HFFc6 (cell line): ENCODE measurements around the gene NWD2. TPM values are rescaled to one million over a fixed set of nuclear protein-coding genes. Genes with fewer than 3 reads are reported as not detected.
"Not testable (repeated sequence)": the region's sequence is repeated elsewhere in the genome, so short reads cannot be mapped to it uniquely, and the experiment has no call there.

Experiments
- DNase-seq: peaks from one replicate; pipeline ENCODE4 v3.0.0-alpha.2; 2018
- H3K27ac Mint-ChIP-seq: 2 replicates; pipeline ENCODE4 v1.8.0; 2020; ENCODE audit warnings: mild to moderate bottlenecking, mixed read lengths
- H3K27me3 Mint-ChIP-seq: 2 replicates; pipeline ENCODE4 v1.8.0; 2021; ENCODE audit warnings: mild to moderate bottlenecking, moderate library complexity, mixed read lengths; ENCODE audit not compliant: insufficient read depth
- H3K36me3 Mint-ChIP-seq: 2 replicates; pipeline ENCODE4 v1.8.0; 2021; ENCODE audit warnings: low read depth, mixed read lengths
- H3K4me1 Mint-ChIP-seq: 2 replicates; pipeline ENCODE4 v1.8.0; 2020; ENCODE audit warnings: low read depth, mixed read lengths
- H3K4me3 Mint-ChIP-seq: 2 replicates; pipeline ENCODE4 v1.8.0; 2020; ENCODE audit warnings: mild to moderate bottlenecking, moderate library complexity, mixed read lengths
- H3K9me3 Mint-ChIP-seq: 2 replicates; pipeline ENCODE4 v1.8.0; 2020; ENCODE audit warnings: mild to moderate bottlenecking, mixed read lengths
- total RNA-seq, 6 experiments: library from RNA; stranded (reverse); fragmentation: NEBNext Ultra II Directional; extraction: Animal tissue kit (Norgen Biotek cat#: 25700); gene quantifications; 2 replicates in 1 of 6; 3 replicates in 5 of 6; pipeline ENCODE4 v1.2.3, GENCODE V29; 2021
- TF ChIP-seq, protein P1 (sequence below): fragments of 200-600 bp; sonication (generic); IDR thresholded peaks from 2 replicates; pipeline ENCODE4 v1.5.0; 2021; ENCODE audit warnings: antibody characterized with exemption, mild to moderate bottlenecking

NWD2 gene
- total RNA-seq, 6 experiments from 2014 or later: not detected

DNA sequence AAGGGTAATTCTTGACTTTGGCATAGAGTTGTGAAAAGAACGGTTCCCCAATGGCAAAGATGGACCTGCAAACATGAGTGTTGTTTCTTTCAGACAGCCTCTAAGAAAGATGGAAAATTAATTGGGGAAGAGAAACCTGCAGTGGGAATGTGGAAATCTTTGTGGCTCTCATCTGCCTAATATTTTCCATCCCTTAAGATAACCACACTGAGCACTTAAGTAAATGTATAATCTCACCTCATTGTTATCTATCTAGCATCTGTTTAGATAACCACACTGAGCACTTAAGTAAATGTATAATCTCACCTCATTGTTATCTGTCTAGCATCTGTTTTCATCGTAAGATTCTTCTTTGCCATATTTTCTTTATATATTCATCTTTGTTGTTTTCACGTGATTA, 149.3 kb downstream of the NWD2 start:
- no peaks in the 10 kb centered on the region for H3K36me3 Mint-ChIP-seq
- no peak for DNase-seq
- TF ChIP-seq, protein P1, sequence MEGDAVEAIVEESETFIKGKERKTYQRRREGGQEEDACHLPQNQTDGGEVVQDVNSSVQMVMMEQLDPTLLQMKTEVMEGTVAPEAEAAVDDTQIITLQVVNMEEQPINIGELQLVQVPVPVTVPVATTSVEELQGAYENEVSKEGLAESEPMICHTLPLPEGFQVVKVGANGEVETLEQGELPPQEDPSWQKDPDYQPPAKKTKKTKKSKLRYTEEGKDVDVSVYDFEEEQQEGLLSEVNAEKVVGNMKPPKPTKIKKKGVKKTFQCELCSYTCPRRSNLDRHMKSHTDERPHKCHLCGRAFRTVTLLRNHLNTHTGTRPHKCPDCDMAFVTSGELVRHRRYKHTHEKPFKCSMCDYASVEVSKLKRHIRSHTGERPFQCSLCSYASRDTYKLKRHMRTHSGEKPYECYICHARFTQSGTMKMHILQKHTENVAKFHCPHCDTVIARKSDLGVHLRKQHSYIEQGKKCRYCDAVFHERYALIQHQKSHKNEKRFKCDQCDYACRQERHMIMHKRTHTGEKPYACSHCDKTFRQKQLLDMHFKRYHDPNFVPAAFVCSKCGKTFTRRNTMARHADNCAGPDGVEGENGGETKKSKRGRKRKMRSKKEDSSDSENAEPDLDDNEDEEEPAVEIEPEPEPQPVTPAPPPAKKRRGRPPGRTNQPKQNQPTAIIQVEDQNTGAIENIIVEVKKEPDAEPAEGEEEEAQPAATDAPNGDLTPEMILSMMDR: no peak
- peaks cover 5% of the 10 kb centered on the region for H3K27me3 Mint-ChIP-seq
- no peak overlapping the region for H3K4me3 Mint-ChIP-seq
- no peaks in the 10 kb centered on the region for H3K4me1 Mint-ChIP-seq
- no peaks in the 10 kb centered on the region for H3K9me3 Mint-ChIP-seq
- H3K27ac Mint-ChIP-seq: no peak overlapping the region

GRCh38 chr4:37397505-37397904, 153.0 kb downstream of the NWD2 start:
- Mint-ChIP-seq H3K4me1 (no peaks in the 10 kb centered on the region), H3K27me3 (no peaks in the 10 kb centered on the region; the same call in none of the 2 replicates), H3K9me3 (no peaks in the 10 kb centered on the region), H3K27ac (no peak overlapping the region), H3K36me3 (no peaks in the 10 kb centered on the region), H3K4me3 (no peak overlapping the region)
- no peak for DNase-seq
- TF ChIP-seq, protein P1: no peak

DNA sequence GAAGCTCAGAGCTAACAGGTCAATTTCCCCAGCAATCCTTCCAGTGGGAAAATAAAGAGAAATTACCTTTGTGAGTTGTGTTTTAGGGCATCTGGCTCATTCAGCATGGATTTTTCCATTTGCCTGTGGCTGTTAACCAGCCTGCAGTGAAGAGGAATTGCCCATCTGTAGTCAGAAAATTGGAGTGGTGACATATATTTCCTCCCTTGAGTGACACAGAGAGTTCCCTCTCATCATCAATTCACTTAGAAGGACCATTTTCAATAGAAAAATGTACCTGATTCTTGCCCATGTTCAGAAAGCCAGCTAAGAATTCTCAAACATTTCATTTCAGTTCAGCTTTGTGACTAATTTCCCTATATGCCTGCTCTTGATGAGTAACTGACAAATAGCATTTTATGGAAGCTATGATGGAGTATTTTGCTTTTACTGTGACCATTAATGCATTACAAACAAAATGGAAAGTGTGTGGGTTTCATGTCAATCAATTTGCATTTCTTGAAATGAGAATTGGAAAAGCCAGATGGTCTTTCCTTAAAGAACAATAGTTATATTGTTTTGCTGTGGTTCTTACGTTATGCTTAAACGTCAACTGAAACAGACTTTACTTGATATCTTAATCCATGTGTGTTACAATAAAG, 155.8 kb downstream of the NWD2 start:
- Mint-ChIP-seq H3K36me3 (no peaks in the 10 kb centered on the region), H3K4me1 (no peaks in the 10 kb centered on the region), H3K27me3 (no peaks in the 10 kb centered on the region; the same call in 1 of the 2 replicates), H3K4me3 (no peak overlapping the region), H3K9me3 (no peaks in the 10 kb centered on the region), H3K27ac (no peak overlapping the region)
- no peak for DNase-seq
- TF ChIP-seq, protein P1: no peak

DNA sequence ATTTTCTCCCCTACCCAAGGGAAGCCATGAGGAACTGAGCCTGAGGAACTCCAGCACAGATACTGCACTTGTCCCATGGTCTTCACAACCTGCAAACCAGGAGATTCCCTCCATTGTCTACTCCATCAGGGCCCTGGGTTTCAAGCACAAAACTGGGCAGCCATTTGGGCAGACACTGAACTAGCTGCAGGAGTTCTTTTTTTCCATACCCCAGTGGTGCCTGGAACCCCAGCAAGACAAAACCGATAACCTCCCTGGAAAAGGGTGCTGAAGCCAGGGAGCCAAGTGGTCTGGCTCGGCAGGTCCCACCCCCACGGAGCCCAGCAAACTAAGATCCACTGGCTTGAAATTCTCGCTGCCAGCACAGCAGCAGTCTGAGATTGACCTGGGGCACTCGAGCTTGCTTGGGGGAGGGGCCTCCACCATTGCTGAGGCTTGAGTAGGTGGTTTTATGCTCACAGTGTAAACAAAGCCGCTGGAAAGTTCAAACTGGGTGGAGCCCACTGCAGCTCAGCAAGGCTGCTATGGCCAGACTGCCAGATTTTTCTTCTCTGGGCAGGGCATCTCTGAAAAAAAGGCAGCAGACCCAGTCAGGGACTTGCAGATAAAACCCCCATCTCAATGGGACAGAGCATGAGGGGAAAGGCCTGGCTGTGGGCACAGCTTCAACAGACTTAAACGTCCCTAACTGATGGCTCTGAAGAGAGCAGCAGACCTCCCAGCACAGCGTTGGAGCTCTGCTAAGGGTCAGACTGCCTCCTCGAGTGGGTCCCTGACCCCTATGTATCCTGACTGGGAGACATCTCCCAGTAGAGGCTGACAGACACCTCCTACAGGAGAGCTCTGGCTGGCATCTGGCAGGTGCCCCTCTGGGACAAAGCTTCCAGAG, 163.6 kb downstream of the NWD2 start:
- H3K27ac Mint-ChIP-seq, H3K4me3 Mint-ChIP-seq, H3K36me3 Mint-ChIP-seq, DNase-seq, H3K27me3 Mint-ChIP-seq, H3K9me3 Mint-ChIP-seq, H3K4me1 Mint-ChIP-seq: not testable (repeated sequence)

GRCh38 chr4:37413612-37414011, 169.1 kb downstream of the NWD2 start:
- H3K4me3 Mint-ChIP-seq, DNase-seq, H3K4me1 Mint-ChIP-seq, H3K27me3 Mint-ChIP-seq, H3K9me3 Mint-ChIP-seq, H3K27ac Mint-ChIP-seq, H3K36me3 Mint-ChIP-seq: not testable (repeated sequence)

- Mint-ChIP-seq H3K36me3 (no peaks in the 10 kb centered on the region), H3K27ac (no peak overlapping the region), H3K4me1 (no peaks in the 10 kb centered on the region), H3K4me3 (no peak overlapping the region), H3K9me3 (no peaks in the 10 kb centered on the region), H3K27me3 (peaks cover 2% of the 10 kb centered on the region)
- no peak for DNase-seq
- TF ChIP-seq, protein P1: no peak
These were observed 171.4 kb downstream of the NWD2 start for GRCh38 chr4:37415845-37416369.
